ENCODE measurements around the gene EZR. TPM values are rescaled to one million over a fixed set of nuclear protein-coding genes. Genes with fewer than 3 reads are reported as not detected.

The EZR gene
- total and polyA plus RNA-seq, 9 of the 15 experiments (the other 6 are each of a cell fraction or from before 2014, with no cell fraction given), result 36.5 to 162 (median 104) TPM

GRCh38 chr6:158819213-158819976 lies at the start of gene EZR (continued):
- TF ChIP-seq KLF13 (tag; IDR thresholded peaks at IDR 0.05; ENCODE audit: borderline replicate concordance, low read depth), result peak; percentile 91
- peak; percentile 79; the same call in 1 of the 2 replicates for TF ChIP-seq ELF4 (CRISPR knock-in tag; IDR thresholded peaks at IDR 0.05)
- TF ChIP-seq ZNF766 (CRISPR knock-in tag; conservative IDR thresholded peaks at IDR 0.05), result peak; percentile 70
- TF ChIP-seq ZNF655 (CRISPR knock-in tag; IDR thresholded peaks at IDR 0.05), result no peak
- TF ChIP-seq KHSRP (IDR thresholded peaks at IDR 0.05), result no peak
- TF ChIP-seq COPS2 (conservative IDR thresholded peaks at IDR 0.05), result no peak
- no peak for TF ChIP-seq HDAC3 (IDR thresholded peaks at IDR 0.05; ENCODE audit: borderline replicate concordance, partially characterized antibody)
- peak; percentile 87 for TF ChIP-seq ELF1 (tag; IDR thresholded peaks at IDR 0.05)
- peak; percentile 78; the same call in 1 of the 2 replicates for TF ChIP-seq RB1 (IDR thresholded peaks at IDR 0.05; ENCODE audit: low read depth)
- peak; percentile 74 for TF ChIP-seq ZBTB1 (CRISPR knock-in tag; IDR thresholded peaks at IDR 0.05; ENCODE audit: borderline replicate concordance, low read depth)
- no peak; the same call in 1 of the 2 replicates for TF ChIP-seq CREB1 (IDR thresholded peaks at IDR 0.05)
- peak; percentile 47; the same call in 1 of the 2 replicates for TF ChIP-seq CREB1 (CRISPR knock-in tag; IDR thresholded peaks at IDR 0.05)
- TF ChIP-seq FOXP4 (CRISPR knock-in tag; IDR thresholded peaks at IDR 0.05; ENCODE audit: borderline replicate concordance), result peak; percentile 95
- TF ChIP-seq DIDO1 (tag; IDR thresholded peaks at IDR 0.05; ENCODE audit: low read depth), result peak; percentile 58; the same call in 1 of the 2 replicates
- TF ChIP-seq PHB (CRISPR knock-in tag; IDR thresholded peaks at IDR 0.05), result no peak
- peak; percentile 98 for TF ChIP-seq FOXK1 (CRISPR knock-in tag; IDR thresholded peaks at IDR 0.05; ENCODE audit: borderline replicate concordance)
- TF ChIP-seq GABPB1 (CRISPR knock-in tag; IDR thresholded peaks at IDR 0.05), result peak; percentile 86
- TF ChIP-seq PHF8 (IDR thresholded peaks at IDR 0.05; ENCODE audit: borderline replicate concordance, low read length), result peak; percentile 77; the same call in 1 of the 2 replicates
- TF ChIP-seq POLR2AphosphoS5 (IDR thresholded peaks at IDR 0.05; ENCODE audit: control insufficient read depth, insufficient read depth, low read depth, low read length), result peak; percentile 95
- TF ChIP-seq SPI1 (IDR thresholded peaks at IDR 0.05; ENCODE audit: borderline replicate concordance, low read depth, low read length), result peak; percentile 74
- 0 out of 2 replicates have a peak, but pooled peaks have one; percentile 66 for TF ChIP-seq MECOM (CRISPR knock-in tag; IDR thresholded peaks at IDR 0.05)
- TF ChIP-seq TAF1 (IDR thresholded peaks at IDR 0.05; ENCODE audit: control insufficient read depth, extremely low read depth, insufficient read depth, low read length, severe bottlenecking), result peak; percentile 95
- 0 out of 2 replicates have a peak, but pooled peaks have one; percentile 57 for TF ChIP-seq E2F4 (CRISPR knock-in tag; IDR thresholded peaks at IDR 0.05; ENCODE audit: low read depth)
- TF ChIP-seq ZNF445 (CRISPR knock-in tag; IDR thresholded peaks at IDR 0.05; ENCODE audit: low read depth), result peak; percentile 68; the same call in 1 of the 2 replicates
